HFF-Myc (cell line): ENCODE results near the gene CTU1.
A peak's percentile ranks its signal among the peaks of the same experiment; 100 is the strongest.

Experiments
- DNase-seq: peaks from one replicate; pipeline ENCODE4 v3.0.0-alpha.2; 2011; ENCODE audit warnings: low read depth; ENCODE audit errors: extremely low read depth
- H3K4me3 ChIP-seq: replicated peaks from 2 replicates; pipeline ENCODE4 v1.5.1; 2011; ENCODE audit warnings: low read depth, mild to moderate bottlenecking, control low read depth, low read length
- TF ChIP-seq, protein P1 (sequence below): IDR thresholded peaks from 2 replicates; pipeline ENCODE4 v1.5.1; 2012; ENCODE audit warnings: mild to moderate bottlenecking, low read depth, low read length, control low read depth; ENCODE audit errors: missing control alignments

CTU1 gene

GRCh38 chr19:51120160-51120559 is 12.0 kb upstream of the CTU1 start:
- DNase-seq = no peak
- TF ChIP-seq, protein P1, sequence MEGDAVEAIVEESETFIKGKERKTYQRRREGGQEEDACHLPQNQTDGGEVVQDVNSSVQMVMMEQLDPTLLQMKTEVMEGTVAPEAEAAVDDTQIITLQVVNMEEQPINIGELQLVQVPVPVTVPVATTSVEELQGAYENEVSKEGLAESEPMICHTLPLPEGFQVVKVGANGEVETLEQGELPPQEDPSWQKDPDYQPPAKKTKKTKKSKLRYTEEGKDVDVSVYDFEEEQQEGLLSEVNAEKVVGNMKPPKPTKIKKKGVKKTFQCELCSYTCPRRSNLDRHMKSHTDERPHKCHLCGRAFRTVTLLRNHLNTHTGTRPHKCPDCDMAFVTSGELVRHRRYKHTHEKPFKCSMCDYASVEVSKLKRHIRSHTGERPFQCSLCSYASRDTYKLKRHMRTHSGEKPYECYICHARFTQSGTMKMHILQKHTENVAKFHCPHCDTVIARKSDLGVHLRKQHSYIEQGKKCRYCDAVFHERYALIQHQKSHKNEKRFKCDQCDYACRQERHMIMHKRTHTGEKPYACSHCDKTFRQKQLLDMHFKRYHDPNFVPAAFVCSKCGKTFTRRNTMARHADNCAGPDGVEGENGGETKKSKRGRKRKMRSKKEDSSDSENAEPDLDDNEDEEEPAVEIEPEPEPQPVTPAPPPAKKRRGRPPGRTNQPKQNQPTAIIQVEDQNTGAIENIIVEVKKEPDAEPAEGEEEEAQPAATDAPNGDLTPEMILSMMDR = no peak
- no peak overlapping the region for H3K4me3 ChIP-seq

- TF ChIP-seq, protein P1 = no peak
- H3K4me3 ChIP-seq = no peak overlapping the region
- DNase-seq = no peak
Observed at GRCh38 chr19:51119611-51120010, 11.4 kb upstream of the CTU1 start.

DNA sequence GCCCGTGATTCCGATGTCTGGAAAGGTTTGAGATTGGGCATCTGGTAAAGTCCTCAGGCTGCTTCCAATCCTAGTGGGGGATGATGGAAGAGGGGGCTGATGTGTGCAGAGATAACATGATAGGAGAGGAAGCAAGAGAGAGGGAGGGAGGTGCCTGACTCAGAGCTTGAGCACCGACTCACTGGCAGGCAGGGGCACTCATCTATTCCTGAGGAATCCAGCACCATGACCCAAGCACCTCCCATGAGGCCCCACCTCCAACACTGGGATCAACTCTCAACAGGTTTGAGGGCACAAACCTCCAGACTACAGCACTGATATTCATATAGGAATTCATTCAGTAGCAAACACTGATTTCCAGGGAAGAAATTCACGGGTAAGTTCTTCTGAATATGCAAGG is 10.9 kb upstream of the CTU1 start:
- TF ChIP-seq, protein P1 = no peak
- no peak overlapping the region for H3K4me3 ChIP-seq
- DNase-seq = no peak

DNA sequence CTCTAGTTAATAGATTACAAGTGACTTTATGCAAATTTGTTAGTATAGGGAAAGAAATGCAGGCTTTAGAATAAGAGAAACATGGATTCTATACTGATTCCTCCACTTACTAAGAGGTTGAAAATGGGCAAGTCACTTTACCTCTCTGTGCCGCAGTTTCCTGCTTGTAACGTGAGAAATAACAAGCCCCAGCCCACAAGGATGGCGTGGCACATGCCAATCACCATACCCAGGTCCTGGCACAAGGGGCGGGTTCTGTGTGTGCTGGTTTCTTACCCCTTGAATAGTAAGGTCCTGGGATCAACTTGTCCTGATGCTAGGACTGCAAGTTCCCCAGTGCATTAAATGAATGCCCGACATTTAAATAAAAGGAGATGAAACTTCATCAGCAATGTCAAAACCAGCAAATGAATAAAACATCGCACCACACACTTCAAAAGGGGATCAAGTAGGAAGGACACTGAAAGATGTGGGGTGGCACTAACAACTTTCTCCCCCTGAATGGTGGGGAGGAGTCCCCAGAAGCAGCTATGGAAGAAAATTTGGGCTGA is 8.6 kb upstream of the CTU1 start:
- DNase-seq = no peak
- TF ChIP-seq, protein P1 = no peak
- no peak overlapping the region for H3K4me3 ChIP-seq

GRCh38 chr19:51114087-51114729 is 6.0 kb upstream of the CTU1 start:
- TF ChIP-seq, protein P1 = no peak
- no peak for DNase-seq
- H3K4me3 ChIP-seq = no peak overlapping the region

DNA sequence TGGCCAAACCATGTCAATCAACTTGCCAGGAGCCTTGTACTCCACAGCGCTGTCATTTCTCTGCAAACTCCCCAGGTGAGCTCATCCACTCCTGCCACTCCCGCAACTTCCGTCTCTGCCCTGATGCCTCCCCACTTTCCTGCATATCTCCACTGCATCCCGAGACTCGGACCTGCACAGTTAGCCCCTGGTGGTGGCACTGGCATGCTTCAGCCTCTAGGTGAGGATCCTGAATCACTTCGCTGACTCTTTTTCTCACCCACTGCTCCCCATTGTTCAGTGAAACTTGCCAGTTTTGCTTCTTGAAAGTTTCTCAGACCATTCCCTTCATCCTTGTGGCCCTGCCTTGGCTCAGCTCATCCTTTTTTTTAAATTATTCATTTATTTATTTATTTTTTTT is 3.4 kb upstream of the CTU1 start:
- TF ChIP-seq, protein P1 = peak; percentile 23
- no peak for DNase-seq
- H3K4me3 ChIP-seq = no peak overlapping the region

GRCh38 chr19:51110666-51110971 is 2.4 kb upstream of the CTU1 start:
- TF ChIP-seq, protein P1 = no peak
- no peak for DNase-seq
- H3K4me3 ChIP-seq = no peak overlapping the region
